ENCODE data around the gene ACVR1C. TPM values are rescaled to one million over a fixed set of nuclear protein-coding genes. Genes with fewer than 3 reads are reported as not detected.
A peak's percentile ranks its signal among the peaks of the same experiment; 100 is the strongest.

Gene ACVR1C
- total RNA-seq (0.39 and 0.52 TPM in 2 replicates), polyA plus RNA-seq (0.06 and 0.24 TPM in 2 replicates), polyA minus RNA-seq (0.14 and 0.17 TPM in 2 replicates)
- total RNA-seq (2013) = 0.28 TPM

- peak within 1 kb of the TSS; percentile 63 for H3K27ac Mint-ChIP-seq
- no peaks in the 10 kb centered on the region for H3K9me3 Mint-ChIP-seq (ENCODE audit: insufficient read depth)
- DNase-seq (peak; percentile 70), ATAC-seq (ENCODE audit: low read depth) (peak; percentile 85)
- peaks cover 23% of the 10 kb centered on the region for H3K4me1 Mint-ChIP-seq
- ChIA-PET POLR2A (no interaction called here), CTCF (interaction anchor here (0.7 to 3.1 kb wide), 15 partner anchors 8 to 325 kb away, joined by 3 to 15 read pairs (median 4); partner anchors contain the start of gene CYTIP)
- Histone ChIP-seq H3K79me2 (ENCODE audit: control insufficient read depth, insufficient read depth, low read length) (no peaks in the 10 kb centered on the region), H2AFZ (ENCODE audit: insufficient read depth, low read depth, low read length, poor library complexity, severe bottlenecking) (peak within 1 kb of the TSS; percentile 88), H4K20me1 (ENCODE audit: control insufficient read depth, insufficient read depth, low read length, poor library complexity, severe bottlenecking) (no peaks in the 10 kb centered on the region), H3K27me3 (replicated peaks in 1 of 4; ENCODE audit: control extremely low read depth in 1 of 4, control insufficient read depth in 3 of 4, insufficient read depth in 4 of 4, low read length in 3 of 4) (peaks cover 0 to 13% (median 2%) of the 10 kb centered on the region in 4 experiments), H3K4me3 (ENCODE audit: control extremely low read depth in 1 of 5, extremely low read depth in 1 of 5, insufficient read depth in 1 of 5, low read depth in 2 of 5, low read length in 4 of 5) (peak within 1 kb of the TSS; percentile 34 to 68 (median 57)), H3K9ac (ENCODE audit: low read length) (peak within 1 kb of the TSS; percentile 70), H3K36me3 (replicated peaks in 1 of 2; ENCODE audit: control extremely low read depth in 1 of 2, control insufficient read depth in 1 of 2, extremely low read depth in 1 of 2, insufficient read depth in 2 of 2, low read length in 1 of 2) (no peaks in the 10 kb centered on the region), H3K9me3 (ENCODE audit: control extremely low read depth in 1 of 3, control insufficient read depth in 2 of 3, insufficient read depth in 1 of 3, low read length in 2 of 3) (no peaks in the 10 kb centered on the region), H3K4me2 (replicated peaks; ENCODE audit: low read depth, low read length, poor library complexity, severe bottlenecking) (peak within 1 kb of the TSS; percentile 95), H3K27ac (ENCODE audit: low read length in 2 of 2) (no peak within 1 kb of the TSS), H3K4me1 (ENCODE audit: control insufficient read depth in 2 of 2, insufficient read depth in 2 of 2, low read length in 2 of 2) (peaks cover 12 to 17% of the 10 kb centered on the region in 2 donors)
- intact Hi-C loops (cut with micrococcal nuclease) = loop anchor here (1.0 to 2.0 kb wide), 3 partner anchors 136 to 382 kb away; partner anchors contain the start of gene ACVR1
- whole genome bisulfite sequencing (ENCODE audit: insufficient coverage) = under 1% methylated on average over 76 of the region's 79 CpGs
- H3K27me3 Mint-ChIP-seq = peaks cover 19% of the 10 kb centered on the region
- peak within 1 kb of the TSS; percentile 85 for H3K4me3 Mint-ChIP-seq
- TF ChIP-seq CTCF (IDR thresholded peaks at IDR 0.05) = peak; percentile 44
- no peak for TF ChIP-seq EZH2 (IDR thresholded peaks at IDR 0.05; ENCODE audit: borderline replicate concordance, insufficient read depth, low read depth, low read length, poor library complexity, severe bottlenecking)
Measured at GRCh38 chr2:157628477-157629415, at the start of gene ACVR1C. ACVR1C (minus strand) TSS chr2:157628864; CDS start chr2:157628644, 220 bp downstream.

GRCh38 chr2:157677941-157678340 is 49.3 kb upstream of the ACVR1C start:
- H3K9ac ChIP-seq (ENCODE audit: low read length) = no peak overlapping the region
- no peaks in the 10 kb centered on the region for H3K27me3 ChIP-seq (replicated peaks in 1 of 4; ENCODE audit: control extremely low read depth in 1 of 4, control insufficient read depth in 3 of 4, insufficient read depth in 4 of 4, low read length in 3 of 4)
- H3K79me2 ChIP-seq (ENCODE audit: control insufficient read depth, insufficient read depth, low read length) = no peaks in the 10 kb centered on the region
- H3K27ac Mint-ChIP-seq = no peak overlapping the region
- H4K20me1 ChIP-seq (ENCODE audit: control insufficient read depth, insufficient read depth, low read length, poor library complexity, severe bottlenecking) = no peaks in the 10 kb centered on the region
- H3K4me2 ChIP-seq (replicated peaks; ENCODE audit: low read depth, low read length, poor library complexity, severe bottlenecking) = no peak overlapping the region
- no peaks in the 10 kb centered on the region for H3K9me3 Mint-ChIP-seq (ENCODE audit: insufficient read depth)
- TF ChIP-seq CTCF (IDR thresholded peaks at IDR 0.05) (no peak), EZH2 (IDR thresholded peaks at IDR 0.05; ENCODE audit: borderline replicate concordance, insufficient read depth, low read depth, low read length, poor library complexity, severe bottlenecking) (no peak)
- H3K4me3 ChIP-seq (ENCODE audit: control extremely low read depth in 1 of 5, extremely low read depth in 1 of 5, insufficient read depth in 1 of 5, low read depth in 2 of 5, low read length in 4 of 5) = no peak overlapping the region
- POLR2A ChIA-PET = no interaction called here
- H3K4me1 Mint-ChIP-seq = no peaks in the 10 kb centered on the region
- peaks cover 3% of the 10 kb centered on the region for H3K27me3 Mint-ChIP-seq
- no peaks in the 10 kb centered on the region for H3K36me3 ChIP-seq (replicated peaks in 1 of 2; ENCODE audit: control extremely low read depth in 1 of 2, control insufficient read depth in 1 of 2, extremely low read depth in 1 of 2, insufficient read depth in 2 of 2, low read length in 1 of 2)
- intact Hi-C loops (cut with micrococcal nuclease) = no loop called here
- no peak overlapping the region for H3K4me3 Mint-ChIP-seq
- CTCF ChIA-PET = no interaction called here
- no peak overlapping the region for H3K27ac ChIP-seq (ENCODE audit: low read length in 2 of 2)
- no peaks in the 10 kb centered on the region for H3K4me1 ChIP-seq (ENCODE audit: control insufficient read depth in 2 of 2, insufficient read depth in 2 of 2, low read length in 2 of 2)
- H3K9me3 ChIP-seq (ENCODE audit: control extremely low read depth in 1 of 3, control insufficient read depth in 2 of 3, insufficient read depth in 1 of 3, low read length in 2 of 3) = no peaks in the 10 kb centered on the region
- H2AFZ ChIP-seq (ENCODE audit: insufficient read depth, low read depth, low read length, poor library complexity, severe bottlenecking) = no peak overlapping the region
- DNase-seq (no peak), ATAC-seq (ENCODE audit: low read depth) (no peak)
